Vagina (tissue), 2 donors: ENCODE results near the gene SUSD3. TPM values are rescaled to one million over a fixed set of nuclear protein-coding genes. Genes with fewer than 3 reads are reported as not detected.

Source experiments
- DNase-seq, 2 donors: peaks; one replicate each; pipeline ENCODE4 v3.0.0-alpha.2; 2017; ENCODE audit errors: extremely low spot score in 2 of 2
- H3K27ac ChIP-seq: fragments of 200-600 bp; sonication (generic); one replicate; pipeline ENCODE4 v1.5.1; 2019
- H3K27me3 ChIP-seq: fragments of 200-600 bp; sonication (generic); one replicate; pipeline ENCODE4 v1.5.1; 2019
- H3K36me3 ChIP-seq, 2 donors: fragments of 200-600 bp; sonication (generic); one replicate each; pipeline ENCODE4 v1.5.1; 2017 to 2019
- H3K4me1 ChIP-seq: fragments of 200-600 bp; sonication (generic); one replicate; pipeline ENCODE4 v1.5.1; 2019
- H3K4me3 ChIP-seq, 2 donors: fragments of 200-600 bp; sonication (generic); 1 replicate in 1 of 2; 2 replicates in 1 of 2; pipeline ENCODE4 v1.5.1; 2016 to 2019
- H3K9me3 ChIP-seq: fragments of 200-600 bp; sonication (generic); one replicate; pipeline ENCODE4 v1.5.1; 2019
- POLR2A ChIP-seq, 2 donors: fragments of 450-650 bp; IDR thresholded peaks; one replicate each; pipeline ENCODE4 v1.6.1; 2017; ENCODE audit warnings: antibody characterized with exemption in 2 of 2, mild to moderate bottlenecking in 2 of 2, moderate library complexity in 2 of 2
- POLR2AphosphoS5 ChIP-seq, 2 donors: sonication (generic); formaldehyde crosslinking; IDR thresholded peaks; one replicate each; pipeline ENCODE4 v1.9.0; 2017; ENCODE audit warnings: antibody characterized with exemption in 2 of 2, mild to moderate bottlenecking in 2 of 2, low read depth in 1 of 2; ENCODE audit not compliant: insufficient read depth in 1 of 2
- intact Hi-C: fragments of 100-400 bp; cut with DNase I; formaldehyde crosslinking; loops from one replicate; pipeline ENCODE4 v1.15.1; 2023
- total RNA-seq: library from RNA; depleted of rRNA; stranded (reverse); fragments of >200 nt; gene quantifications from one replicate; pipeline ENCODE4 v1.2.3, GENCODE V29; 2016
- TF ChIP-seq, protein P1 (sequence below), 3 experiments: fragments of 450-650 bp in 2 of 3; fragments of 200-600 bp in 1 of 3; sonication (generic) in 1 of 3; IDR thresholded peaks; one replicate each; pipeline ENCODE4 v1.5.1; 2017 to 2019; ENCODE audit warnings: antibody characterized with exemption in 3 of 3, mild to moderate bottlenecking in 2 of 3, moderate library complexity in 2 of 3

SUSD3 gene
- total RNA-seq, 1 donor from 2014 or later = 25.0 TPM

DNA sequence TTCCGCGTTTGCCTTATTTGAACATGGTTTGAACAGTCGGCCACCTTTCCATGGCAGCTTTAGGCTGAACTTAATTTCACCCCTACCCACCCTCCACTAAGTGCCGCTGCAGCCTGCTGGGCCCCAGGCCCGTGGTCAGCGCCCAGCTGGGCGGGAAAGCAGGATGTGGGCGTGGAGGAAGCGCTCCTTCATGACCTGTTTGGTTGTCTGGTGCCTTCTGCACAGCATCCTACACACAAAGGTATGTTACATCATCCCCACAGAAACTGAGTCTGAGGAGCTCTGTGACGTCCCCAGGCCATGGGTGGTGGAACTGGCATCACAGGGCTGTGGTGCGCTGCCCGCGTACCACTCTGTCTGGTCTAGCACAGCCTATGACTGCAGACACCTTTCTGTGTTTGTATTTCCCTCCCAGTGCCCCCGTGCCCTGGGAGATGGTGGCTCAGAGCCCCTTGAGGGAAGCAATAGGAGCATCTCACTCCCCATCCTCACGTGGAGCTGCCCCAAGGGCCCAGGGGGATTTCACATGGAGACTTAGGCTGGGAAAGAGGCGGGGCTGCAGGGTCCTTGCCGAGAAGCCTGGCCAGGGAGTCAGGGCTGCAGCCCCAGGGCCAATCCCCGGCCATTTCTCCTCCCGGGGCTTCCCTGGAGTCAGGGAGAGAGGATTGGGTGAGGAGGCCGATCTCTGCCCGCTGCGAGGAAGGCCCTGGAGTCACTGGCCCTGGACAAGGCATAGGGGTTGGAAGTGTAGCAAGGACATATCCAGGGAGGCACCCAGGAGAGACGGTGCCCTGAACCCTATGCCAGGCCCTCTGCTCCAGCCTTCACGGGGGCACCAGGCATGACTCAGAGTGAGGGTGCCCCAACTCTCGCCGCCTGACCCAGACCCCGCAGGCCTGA is 37.5 kb upstream of the SUSD3 start:
- no peaks in the 10 kb centered on the region for H3K4me1 ChIP-seq
- DNase-seq = no peak
- no peaks in the 10 kb centered on the region for H3K9me3 ChIP-seq
- no peak overlapping the region for H3K4me3 ChIP-seq
- TF ChIP-seq, protein P1, sequence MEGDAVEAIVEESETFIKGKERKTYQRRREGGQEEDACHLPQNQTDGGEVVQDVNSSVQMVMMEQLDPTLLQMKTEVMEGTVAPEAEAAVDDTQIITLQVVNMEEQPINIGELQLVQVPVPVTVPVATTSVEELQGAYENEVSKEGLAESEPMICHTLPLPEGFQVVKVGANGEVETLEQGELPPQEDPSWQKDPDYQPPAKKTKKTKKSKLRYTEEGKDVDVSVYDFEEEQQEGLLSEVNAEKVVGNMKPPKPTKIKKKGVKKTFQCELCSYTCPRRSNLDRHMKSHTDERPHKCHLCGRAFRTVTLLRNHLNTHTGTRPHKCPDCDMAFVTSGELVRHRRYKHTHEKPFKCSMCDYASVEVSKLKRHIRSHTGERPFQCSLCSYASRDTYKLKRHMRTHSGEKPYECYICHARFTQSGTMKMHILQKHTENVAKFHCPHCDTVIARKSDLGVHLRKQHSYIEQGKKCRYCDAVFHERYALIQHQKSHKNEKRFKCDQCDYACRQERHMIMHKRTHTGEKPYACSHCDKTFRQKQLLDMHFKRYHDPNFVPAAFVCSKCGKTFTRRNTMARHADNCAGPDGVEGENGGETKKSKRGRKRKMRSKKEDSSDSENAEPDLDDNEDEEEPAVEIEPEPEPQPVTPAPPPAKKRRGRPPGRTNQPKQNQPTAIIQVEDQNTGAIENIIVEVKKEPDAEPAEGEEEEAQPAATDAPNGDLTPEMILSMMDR (IDR thresholded peaks at IDR 0.05) = no peak
- no peak for TF ChIP-seq POLR2AphosphoS5 (IDR thresholded peaks at IDR 0.05; ENCODE audit: insufficient read depth in 1 of 2, low read depth in 1 of 2)
- TF ChIP-seq POLR2A (IDR thresholded peaks at IDR 0.05) = no peak
- intact Hi-C loops = no loop called here
- H3K36me3 ChIP-seq = peaks cover 0 to 6% of the 10 kb centered on the region in 2 donors
- H3K27ac ChIP-seq = no peak overlapping the region
- H3K27me3 ChIP-seq = no peaks in the 10 kb centered on the region

DNA sequence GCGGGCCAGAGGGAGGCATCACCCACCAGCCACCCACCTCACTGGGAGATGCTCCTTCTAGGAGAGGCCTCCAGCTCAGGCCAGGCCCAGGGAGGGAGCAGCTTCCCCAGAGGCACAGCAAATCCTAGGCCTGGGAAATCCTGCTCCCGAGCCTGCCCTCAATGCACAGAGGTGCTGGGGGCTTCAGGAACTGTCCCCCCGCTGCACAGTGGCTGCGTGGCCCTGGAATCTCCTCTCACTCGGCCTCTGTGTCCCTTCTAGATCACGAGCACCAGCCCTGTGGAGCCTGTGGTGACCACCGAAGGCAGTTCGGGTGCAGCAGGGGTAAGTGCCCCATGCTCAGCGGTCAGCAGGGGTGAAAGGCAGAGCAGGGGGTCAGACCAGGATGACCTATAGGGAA is 36.4 kb upstream of the SUSD3 start:
- intact Hi-C loops = no loop called here
- H3K4me3 ChIP-seq = no peak overlapping the region
- no peak overlapping the region for H3K27ac ChIP-seq
- TF ChIP-seq POLR2AphosphoS5 (IDR thresholded peaks at IDR 0.05; ENCODE audit: insufficient read depth in 1 of 2, low read depth in 1 of 2) (no peak), POLR2A (IDR thresholded peaks at IDR 0.05) (no peak)
- TF ChIP-seq, protein P1 (IDR thresholded peaks at IDR 0.05) = no peak
- H3K9me3 ChIP-seq = no peaks in the 10 kb centered on the region
- no peak for DNase-seq
- H3K4me1 ChIP-seq = no peaks in the 10 kb centered on the region
- H3K36me3 ChIP-seq = peaks cover 0 to 6% of the 10 kb centered on the region in 2 donors
- no peaks in the 10 kb centered on the region for H3K27me3 ChIP-seq

DNA sequence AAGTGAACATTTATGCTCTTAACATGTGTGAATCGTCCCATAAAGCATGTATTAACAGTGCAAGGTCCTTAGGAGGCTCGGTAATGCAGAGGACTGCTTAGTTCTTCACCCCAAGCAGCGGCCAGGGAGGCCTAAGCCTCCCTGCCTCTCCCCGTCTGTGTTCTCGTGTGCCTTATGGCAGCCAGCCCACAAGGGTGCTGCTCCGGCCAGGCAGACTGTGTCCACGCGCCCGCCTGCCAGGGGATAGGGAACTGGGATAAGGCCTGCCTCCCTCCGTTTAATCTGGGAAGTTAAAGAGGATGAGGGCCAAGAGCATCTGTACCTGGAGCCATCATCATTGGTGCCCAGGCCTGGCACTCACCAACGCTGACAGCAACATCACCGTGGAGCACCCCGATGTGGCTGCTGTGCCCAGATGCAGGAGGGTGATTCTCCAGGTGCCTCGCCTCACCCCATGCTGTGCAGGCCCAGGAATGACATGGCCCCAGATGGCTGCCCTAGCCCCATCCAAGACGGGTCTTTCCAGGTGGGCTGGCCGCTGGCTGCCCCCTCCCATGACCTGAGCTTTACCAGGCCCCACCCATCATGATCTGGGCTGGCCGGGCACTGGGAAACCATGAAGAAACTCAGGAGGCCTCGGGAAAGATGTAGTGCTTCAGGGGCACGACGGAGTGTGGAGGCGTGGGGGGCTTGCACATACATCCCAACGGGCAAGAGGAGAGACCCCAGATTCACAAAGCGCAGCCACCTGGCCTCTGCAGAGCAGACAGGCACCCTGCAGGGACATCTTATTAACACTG is 35.6 kb upstream of the SUSD3 start:
- Histone ChIP-seq H3K27me3 (no peaks in the 10 kb centered on the region), H3K4me1 (no peaks in the 10 kb centered on the region), H3K4me3 (no peak overlapping the region), H3K27ac (no peak overlapping the region), H3K36me3 (peaks cover 0 to 6% of the 10 kb centered on the region in 2 donors), H3K9me3 (no peaks in the 10 kb centered on the region)
- no peak for DNase-seq
- no peak for TF ChIP-seq POLR2AphosphoS5 (IDR thresholded peaks at IDR 0.05; ENCODE audit: insufficient read depth in 1 of 2, low read depth in 1 of 2)
- TF ChIP-seq, protein P1 (IDR thresholded peaks at IDR 0.05) = no peak
- TF ChIP-seq POLR2A (IDR thresholded peaks at IDR 0.05) = no peak
- intact Hi-C loops = no loop called here

DNA sequence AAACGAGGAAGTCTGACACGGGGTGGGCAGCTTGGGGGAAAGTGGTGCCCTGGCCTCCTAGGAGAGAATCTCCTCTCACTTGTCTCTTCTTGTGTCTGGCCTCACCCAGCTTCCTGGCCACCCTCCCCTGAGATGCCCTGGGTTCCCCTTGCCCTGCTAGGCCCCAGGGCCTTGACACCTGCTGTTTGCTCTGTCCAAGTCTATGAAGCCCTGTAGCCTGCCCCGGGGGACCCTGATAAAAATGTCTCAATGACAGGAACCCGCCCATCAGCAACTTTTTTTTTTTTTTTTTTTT is 35.0 kb upstream of the SUSD3 start:
- H3K27me3 ChIP-seq = no peaks in the 10 kb centered on the region
- H3K27ac ChIP-seq = no peak overlapping the region
- no peaks in the 10 kb centered on the region for H3K4me1 ChIP-seq
- TF ChIP-seq POLR2A (IDR thresholded peaks at IDR 0.05) = no peak
- TF ChIP-seq, protein P1 (IDR thresholded peaks at IDR 0.05) = no peak
- no peak for TF ChIP-seq POLR2AphosphoS5 (IDR thresholded peaks at IDR 0.05; ENCODE audit: insufficient read depth in 1 of 2, low read depth in 1 of 2)
- H3K36me3 ChIP-seq = peaks cover 0 to 6% of the 10 kb centered on the region in 2 donors
- intact Hi-C loops = no loop called here
- DNase-seq = no peak
- H3K9me3 ChIP-seq = no peaks in the 10 kb centered on the region
- H3K4me3 ChIP-seq = no peak overlapping the region

DNA sequence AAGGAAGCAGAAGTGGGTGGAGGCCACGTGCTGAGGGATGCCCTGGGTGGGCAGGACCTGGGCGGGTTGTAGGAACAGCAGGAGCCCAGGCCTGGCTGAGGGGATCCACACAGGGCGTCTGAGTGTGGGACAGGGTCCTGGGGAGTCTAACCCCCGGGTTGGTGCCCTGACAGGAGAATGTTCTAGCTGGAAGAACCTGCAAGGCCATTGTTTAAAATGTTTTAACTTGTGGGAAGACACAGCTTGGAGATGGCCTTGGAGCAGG is 33.9 kb upstream of the SUSD3 start:
- Histone ChIP-seq H3K36me3 (peaks cover 0 to 6% of the 10 kb centered on the region in 2 donors), H3K4me3 (no peak overlapping the region), H3K4me1 (no peaks in the 10 kb centered on the region), H3K27me3 (no peaks in the 10 kb centered on the region), H3K27ac (no peak overlapping the region), H3K9me3 (no peaks in the 10 kb centered on the region)
- intact Hi-C loops = no loop called here
- TF ChIP-seq POLR2AphosphoS5 (IDR thresholded peaks at IDR 0.05; ENCODE audit: insufficient read depth in 1 of 2, low read depth in 1 of 2) (no peak), POLR2A (IDR thresholded peaks at IDR 0.05) (no peak)
- TF ChIP-seq, protein P1 (IDR thresholded peaks at IDR 0.05) = no peak
- no peak for DNase-seq
